Measurements from ENCODE around the gene OS9. TPM values are rescaled to one million over a fixed set of nuclear protein-coding genes. Genes with fewer than 3 reads are reported as not detected.

Gene OS9
- total and polyA plus RNA-seq, 9 of the 15 experiments (the other 6 are each of a cell fraction or from before 2014, with no cell fraction given): 4.6 to 105 (median 89.5) TPM

DNA sequence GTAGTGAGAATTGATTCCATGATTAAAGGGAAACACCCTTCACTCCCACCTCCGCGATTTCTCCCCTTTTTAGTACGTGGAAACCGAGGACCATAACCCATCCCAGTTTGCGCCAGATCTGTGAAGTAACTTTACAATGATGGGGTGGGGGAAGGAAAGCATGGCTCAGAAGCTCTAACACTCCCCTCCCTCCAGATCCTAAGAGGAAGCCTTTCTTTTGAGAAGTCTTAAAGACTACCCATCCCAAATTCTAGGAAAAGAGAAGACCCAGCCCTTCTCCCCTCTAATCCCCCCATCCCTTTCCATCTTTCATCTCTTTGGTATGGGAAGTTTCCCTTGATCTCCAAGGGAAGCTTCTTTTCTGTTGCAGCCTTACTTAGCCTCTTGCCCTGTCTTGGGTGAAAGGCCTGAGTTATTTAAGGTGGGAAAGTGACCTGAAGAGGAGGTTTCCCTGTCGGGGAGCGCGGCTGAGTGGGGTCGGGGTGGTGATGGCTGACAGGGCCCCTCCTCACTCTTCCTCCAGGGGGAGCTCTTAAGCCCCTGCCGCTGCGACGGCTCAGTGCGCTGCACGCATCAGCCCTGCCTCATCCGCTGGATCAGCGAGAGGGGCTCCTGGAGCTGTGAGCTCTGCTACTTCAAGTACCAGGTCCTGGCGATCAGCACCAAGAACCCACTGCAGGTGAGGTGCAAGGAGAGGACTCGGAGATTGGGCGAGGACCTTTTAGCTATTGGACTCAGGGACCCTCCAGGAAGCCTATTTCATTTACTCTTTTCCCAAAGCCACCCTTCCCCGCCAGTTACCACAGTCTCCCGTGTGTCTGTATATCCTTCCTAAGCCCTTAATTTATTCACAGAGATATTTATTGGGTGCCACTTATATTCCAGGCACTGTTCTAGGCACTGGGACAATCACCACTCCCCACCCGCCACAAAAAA, 62.7 kb downstream of the OS9 start (continued):
- TF ChIP-seq, protein P1, sequence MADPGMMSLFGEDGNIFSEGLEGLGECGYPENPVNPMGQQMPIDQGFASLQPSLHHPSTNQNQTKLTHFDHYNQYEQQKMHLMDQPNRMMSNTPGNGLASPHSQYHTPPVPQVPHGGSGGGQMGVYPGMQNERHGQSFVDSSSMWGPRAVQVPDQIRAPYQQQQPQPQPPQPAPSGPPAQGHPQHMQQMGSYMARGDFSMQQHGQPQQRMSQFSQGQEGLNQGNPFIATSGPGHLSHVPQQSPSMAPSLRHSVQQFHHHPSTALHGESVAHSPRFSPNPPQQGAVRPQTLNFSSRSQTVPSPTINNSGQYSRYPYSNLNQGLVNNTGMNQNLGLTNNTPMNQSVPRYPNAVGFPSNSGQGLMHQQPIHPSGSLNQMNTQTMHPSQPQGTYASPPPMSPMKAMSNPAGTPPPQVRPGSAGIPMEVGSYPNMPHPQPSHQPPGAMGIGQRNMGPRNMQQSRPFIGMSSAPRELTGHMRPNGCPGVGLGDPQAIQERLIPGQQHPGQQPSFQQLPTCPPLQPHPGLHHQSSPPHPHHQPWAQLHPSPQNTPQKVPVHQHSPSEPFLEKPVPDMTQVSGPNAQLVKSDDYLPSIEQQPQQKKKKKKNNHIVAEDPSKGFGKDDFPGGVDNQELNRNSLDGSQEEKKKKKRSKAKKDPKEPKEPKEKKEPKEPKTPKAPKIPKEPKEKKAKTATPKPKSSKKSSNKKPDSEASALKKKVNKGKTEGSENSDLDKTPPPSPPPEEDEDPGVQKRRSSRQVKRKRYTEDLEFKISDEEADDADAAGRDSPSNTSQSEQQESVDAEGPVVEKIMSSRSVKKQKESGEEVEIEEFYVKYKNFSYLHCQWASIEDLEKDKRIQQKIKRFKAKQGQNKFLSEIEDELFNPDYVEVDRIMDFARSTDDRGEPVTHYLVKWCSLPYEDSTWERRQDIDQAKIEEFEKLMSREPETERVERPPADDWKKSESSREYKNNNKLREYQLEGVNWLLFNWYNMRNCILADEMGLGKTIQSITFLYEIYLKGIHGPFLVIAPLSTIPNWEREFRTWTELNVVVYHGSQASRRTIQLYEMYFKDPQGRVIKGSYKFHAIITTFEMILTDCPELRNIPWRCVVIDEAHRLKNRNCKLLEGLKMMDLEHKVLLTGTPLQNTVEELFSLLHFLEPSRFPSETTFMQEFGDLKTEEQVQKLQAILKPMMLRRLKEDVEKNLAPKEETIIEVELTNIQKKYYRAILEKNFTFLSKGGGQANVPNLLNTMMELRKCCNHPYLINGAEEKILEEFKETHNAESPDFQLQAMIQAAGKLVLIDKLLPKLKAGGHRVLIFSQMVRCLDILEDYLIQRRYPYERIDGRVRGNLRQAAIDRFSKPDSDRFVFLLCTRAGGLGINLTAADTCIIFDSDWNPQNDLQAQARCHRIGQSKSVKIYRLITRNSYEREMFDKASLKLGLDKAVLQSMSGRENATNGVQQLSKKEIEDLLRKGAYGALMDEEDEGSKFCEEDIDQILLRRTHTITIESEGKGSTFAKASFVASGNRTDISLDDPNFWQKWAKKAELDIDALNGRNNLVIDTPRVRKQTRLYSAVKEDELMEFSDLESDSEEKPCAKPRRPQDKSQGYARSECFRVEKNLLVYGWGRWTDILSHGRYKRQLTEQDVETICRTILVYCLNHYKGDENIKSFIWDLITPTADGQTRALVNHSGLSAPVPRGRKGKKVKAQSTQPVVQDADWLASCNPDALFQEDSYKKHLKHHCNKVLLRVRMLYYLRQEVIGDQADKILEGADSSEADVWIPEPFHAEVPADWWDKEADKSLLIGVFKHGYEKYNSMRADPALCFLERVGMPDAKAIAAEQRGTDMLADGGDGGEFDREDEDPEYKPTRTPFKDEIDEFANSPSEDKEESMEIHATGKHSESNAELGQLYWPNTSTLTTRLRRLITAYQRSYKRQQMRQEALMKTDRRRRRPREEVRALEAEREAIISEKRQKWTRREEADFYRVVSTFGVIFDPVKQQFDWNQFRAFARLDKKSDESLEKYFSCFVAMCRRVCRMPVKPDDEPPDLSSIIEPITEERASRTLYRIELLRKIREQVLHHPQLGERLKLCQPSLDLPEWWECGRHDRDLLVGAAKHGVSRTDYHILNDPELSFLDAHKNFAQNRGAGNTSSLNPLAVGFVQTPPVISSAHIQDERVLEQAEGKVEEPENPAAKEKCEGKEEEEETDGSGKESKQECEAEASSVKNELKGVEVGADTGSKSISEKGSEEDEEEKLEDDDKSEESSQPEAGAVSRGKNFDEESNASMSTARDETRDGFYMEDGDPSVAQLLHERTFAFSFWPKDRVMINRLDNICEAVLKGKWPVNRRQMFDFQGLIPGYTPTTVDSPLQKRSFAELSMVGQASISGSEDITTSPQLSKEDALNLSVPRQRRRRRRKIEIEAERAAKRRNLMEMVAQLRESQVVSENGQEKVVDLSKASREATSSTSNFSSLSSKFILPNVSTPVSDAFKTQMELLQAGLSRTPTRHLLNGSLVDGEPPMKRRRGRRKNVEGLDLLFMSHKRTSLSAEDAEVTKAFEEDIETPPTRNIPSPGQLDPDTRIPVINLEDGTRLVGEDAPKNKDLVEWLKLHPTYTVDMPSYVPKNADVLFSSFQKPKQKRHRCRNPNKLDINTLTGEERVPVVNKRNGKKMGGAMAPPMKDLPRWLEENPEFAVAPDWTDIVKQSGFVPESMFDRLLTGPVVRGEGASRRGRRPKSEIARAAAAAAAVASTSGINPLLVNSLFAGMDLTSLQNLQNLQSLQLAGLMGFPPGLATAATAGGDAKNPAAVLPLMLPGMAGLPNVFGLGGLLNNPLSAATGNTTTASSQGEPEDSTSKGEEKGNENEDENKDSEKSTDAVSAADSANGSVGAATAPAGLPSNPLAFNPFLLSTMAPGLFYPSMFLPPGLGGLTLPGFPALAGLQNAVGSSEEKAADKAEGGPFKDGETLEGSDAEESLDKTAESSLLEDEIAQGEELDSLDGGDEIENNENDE (IDR thresholded peaks at IDR 0.05; ENCODE audit: low read depth, low read length): no peak
- TF ChIP-seq NR2C1 (IDR thresholded peaks at IDR 0.05): no peak
- no peak for TF ChIP-seq NR2C1 (tag; IDR thresholded peaks at IDR 0.05)
- no peak for TF ChIP-seq SPI1 (IDR thresholded peaks at IDR 0.05; ENCODE audit: borderline replicate concordance, low read depth, low read length)
- TF ChIP-seq MED1 (CRISPR knock-in tag; IDR thresholded peaks at IDR 0.05; ENCODE audit: borderline replicate concordance): no peak
- no peak for TF ChIP-seq NFXL1 (CRISPR knock-in tag; IDR thresholded peaks at IDR 0.05)
- no peak for TF ChIP-seq ZNF785 (CRISPR knock-in tag; IDR thresholded peaks at IDR 0.05)
- TF ChIP-seq, protein P2, sequence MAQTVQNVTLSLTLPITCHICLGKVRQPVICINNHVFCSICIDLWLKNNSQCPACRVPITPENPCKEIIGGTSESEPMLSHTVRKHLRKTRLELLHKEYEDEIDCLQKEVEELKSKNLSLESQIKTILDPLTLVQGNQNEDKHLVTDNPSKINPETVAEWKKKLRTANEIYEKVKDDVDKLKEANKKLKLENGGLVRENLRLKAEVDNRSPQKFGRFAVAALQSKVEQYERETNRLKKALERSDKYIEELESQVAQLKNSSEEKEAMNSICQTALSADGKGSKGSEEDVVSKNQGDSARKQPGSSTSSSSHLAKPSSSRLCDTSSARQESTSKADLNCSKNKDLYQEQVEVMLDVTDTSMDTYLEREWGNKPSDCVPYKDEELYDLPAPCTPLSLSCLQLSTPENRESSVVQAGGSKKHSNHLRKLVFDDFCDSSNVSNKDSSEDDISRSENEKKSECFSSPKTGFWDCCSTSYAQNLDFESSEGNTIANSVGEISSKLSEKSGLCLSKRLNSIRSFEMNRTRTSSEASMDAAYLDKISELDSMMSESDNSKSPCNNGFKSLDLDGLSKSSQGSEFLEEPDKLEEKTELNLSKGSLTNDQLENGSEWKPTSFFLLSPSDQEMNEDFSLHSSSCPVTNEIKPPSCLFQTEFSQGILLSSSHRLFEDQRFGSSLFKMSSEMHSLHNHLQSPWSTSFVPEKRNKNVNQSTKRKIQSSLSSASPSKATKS (CRISPR knock-in tag; IDR thresholded peaks at IDR 0.05): no peak
- peak; percentile 38 for TF ChIP-seq MEIS2 (IDR thresholded peaks at IDR 0.05; ENCODE audit: partially characterized antibody)
- no peak for TF ChIP-seq IFI16 (CRISPR knock-in tag; IDR thresholded peaks at IDR 0.05)
- no peak for TF ChIP-seq RBM17 (IDR thresholded peaks at IDR 0.05; ENCODE audit: borderline replicate concordance, low read depth, low read length)
- TF ChIP-seq PHF8 (IDR thresholded peaks at IDR 0.05; ENCODE audit: borderline replicate concordance, low read length): no peak
- TF ChIP-seq CBFA2T2 (conservative IDR thresholded peaks at IDR 0.05): no peak
- no peak for TF ChIP-seq SETDB1 (IDR thresholded peaks at IDR 0.05; ENCODE audit: low read length)
- TF ChIP-seq ZKSCAN8 (CRISPR knock-in tag; IDR thresholded peaks at IDR 0.05): no peak
